Measurements from ENCODE around the gene CTNNA2. TPM values are rescaled to one million over a fixed set of nuclear protein-coding genes. Genes with fewer than 3 reads are reported as not detected.

Gene CTNNA2
- total RNA-seq, 1 donor from 2014 or later, result not detected

DNA sequence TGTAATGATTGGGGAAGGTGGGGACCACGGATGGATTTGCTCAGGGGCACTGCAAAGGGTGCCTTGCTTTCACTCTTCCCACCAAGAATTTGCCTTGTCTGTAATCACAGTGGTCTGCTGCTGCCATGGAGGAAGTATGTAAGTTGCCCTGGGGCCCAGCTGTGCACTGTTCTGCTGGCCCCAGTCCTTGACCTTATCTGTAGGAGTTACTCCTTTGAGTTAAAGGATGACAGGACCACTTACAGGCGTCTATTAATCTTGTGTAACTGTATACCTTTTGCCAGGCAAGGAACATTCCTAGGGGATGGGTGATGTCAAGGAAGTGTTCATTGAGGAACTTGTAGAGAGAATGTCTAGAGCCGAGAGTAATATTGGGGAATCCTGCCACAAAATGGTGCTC lies 1004.5 kb downstream of the CTNNA2 start:
- ATAC-seq, result no peak

DNA sequence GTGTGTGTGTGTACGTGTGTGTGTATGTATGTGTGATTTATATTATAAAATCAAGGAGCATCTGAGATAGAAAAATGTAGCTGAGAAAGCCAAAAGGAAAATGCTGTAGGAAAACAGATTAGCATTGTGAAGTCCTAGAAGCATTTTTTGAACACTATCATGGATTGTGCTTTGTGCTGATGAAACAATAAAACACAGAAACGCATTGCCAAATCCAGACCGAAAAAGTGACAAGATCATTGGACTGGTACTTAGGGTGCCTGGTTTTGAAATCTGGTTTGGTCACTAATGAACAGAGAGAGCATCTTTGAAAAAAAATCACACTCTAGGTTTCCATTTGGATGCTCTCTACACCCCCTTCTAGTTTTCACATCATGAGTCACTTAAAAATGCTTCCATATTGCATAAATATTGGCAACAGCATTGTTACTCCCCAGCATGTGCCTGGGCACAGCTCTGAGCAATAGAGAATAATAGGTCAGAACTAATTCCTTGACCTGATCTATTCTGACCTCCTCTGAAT lies 1006.3 kb downstream of the CTNNA2 start:
- ATAC-seq, result no peak

DNA sequence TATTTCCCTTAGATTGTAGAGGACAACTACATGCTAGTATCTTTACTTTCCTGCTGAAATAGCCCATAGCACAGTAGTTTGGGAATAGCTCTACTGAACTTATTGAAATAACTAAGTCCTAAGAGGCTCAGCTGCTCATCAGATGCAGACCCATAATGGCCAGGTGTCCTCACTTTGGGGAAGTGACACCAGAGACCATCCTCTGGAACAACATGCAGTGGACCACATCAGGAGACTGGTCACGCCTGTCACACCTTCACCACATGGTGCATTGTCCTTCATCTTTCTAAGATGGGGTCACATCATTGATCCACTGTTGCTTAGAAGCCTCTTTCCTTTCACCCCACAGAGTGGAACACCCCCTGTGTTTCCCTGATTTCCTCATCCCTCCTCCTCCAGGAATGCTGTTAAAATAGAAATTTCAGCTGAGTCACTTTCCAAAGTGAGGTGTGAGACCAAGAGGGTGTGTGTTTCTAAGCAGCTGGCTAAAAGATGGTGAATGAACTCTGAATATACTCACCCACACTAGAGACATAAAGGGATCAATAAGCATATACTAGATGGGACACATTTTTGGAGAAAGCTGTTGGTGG lies 1006.9 kb downstream of the CTNNA2 start:
- no peak for ATAC-seq

DNA sequence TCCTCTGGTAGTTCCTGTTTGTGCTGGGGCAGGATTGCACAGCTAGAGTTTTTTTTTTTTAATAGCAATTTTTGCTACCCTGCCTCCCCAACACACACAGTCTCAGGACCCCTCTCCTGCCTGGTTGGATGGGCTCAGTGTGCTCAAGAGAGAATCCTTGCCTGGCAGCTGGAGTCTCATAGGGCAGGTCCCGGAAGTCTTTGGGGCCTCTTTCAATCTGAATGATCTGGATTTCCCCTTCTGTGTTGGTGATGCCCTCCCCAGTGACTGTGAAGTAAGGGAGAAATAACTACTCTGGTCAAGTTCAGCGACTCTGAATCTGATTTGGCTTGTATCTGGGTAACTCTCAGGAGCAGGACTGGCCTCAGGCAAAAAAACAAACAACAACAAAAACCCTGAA lies 1012.3 kb downstream of the CTNNA2 start:
- no peak for ATAC-seq

DNA sequence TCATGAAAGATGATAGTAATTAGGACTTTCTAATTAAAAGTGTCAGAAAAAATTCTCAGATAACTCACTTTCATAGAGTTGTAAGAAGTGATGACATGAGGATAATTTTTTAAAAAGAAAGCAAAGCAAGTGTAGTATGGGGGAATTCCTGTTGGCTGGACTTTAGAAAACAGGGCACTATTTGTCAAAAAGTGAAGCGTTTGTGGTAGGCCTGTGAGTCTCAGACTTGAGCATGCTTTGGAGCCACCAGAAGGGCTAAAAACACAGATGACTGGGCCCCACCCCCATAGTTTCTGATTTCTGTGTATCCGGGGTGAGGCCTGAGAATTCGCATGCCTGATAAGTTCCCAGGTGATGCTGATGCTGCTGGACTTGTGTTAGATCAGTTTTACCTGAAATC lies 1014.3 kb downstream of the CTNNA2 start:
- no peak for ATAC-seq

DNA sequence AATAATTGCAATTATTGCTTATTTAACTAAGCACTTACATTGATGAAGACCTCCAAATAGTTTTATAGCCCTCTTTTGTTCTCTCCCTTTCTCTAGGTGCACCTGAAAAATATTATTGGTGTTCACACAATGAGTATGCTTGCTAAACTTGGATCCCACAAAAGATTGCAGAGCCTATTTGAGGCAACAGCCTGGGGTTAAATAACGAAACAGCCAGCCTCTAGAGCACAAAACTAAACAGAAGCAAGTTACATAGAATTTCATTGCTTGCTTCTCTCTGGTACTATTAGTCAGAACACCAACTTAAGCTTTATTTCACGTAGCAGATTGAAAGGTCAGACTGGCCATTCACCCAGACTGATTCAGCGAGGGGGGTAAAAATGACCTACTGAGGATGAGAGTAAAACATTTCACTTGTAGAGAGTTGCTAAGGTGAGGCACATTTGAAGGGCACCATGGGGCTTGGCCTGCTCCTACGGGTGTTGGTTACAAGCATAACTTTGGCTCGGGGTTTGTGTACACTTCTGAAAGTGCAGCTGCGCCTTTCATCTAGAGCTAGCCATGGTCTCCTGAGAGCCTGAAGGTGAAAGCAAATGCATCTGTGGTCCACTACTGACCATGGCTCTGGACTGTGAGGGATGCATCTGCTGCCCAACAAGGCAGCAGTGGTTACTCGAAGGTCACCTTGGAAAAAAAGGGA lies 1016.8 kb downstream of the CTNNA2 start:
- no peak for ATAC-seq

DNA sequence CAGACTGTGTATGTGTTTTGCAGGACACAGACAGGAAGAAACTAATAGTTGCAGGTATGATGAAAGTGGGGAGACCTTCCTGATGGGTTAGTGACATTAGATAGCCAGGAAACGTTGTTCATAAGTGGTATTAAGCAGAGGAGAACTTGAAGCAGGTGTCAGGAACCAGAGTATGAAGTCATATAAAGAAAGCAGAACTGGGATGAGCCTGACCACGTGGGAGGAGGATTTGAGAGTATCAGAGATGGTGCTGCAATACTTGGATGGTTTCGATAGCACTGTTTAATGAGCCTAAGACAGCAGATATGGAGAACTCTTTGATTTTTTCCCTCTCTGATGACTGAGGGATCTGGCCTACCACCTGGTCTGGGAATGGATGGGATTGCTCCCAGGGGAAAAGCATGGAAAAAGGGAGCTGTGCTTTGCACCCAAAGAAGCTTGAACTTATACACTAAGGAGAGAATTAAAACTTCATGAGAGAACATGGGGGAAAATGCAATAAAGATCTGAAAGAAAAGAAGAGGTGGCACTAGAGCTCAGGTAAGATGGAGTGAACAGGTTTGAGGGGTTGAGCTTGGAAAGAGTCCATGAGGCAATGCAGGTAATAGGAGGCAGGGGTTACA lies 1017.7 kb downstream of the CTNNA2 start:
- ATAC-seq, result no peak

DNA sequence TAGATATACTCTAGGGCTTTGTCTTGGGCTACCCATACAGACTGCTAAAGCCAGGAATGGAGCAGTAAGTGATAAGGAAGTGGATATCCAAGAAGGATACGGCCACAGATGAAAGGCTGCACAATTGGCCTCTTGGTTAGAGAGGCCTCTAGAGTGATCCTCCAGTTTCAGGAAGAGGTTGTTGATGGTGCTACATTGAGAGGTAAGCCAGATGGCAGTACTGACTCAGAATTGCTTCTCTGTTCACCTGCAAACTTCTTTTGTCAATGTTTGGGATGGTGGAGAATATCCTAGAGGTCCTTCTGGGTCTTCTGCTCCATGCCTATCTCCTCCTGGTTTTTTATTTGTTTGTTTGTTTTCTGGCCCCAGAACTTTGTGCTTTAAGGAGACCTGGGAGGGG lies 1018.5 kb downstream of the CTNNA2 start:
- no peak for ATAC-seq

DNA sequence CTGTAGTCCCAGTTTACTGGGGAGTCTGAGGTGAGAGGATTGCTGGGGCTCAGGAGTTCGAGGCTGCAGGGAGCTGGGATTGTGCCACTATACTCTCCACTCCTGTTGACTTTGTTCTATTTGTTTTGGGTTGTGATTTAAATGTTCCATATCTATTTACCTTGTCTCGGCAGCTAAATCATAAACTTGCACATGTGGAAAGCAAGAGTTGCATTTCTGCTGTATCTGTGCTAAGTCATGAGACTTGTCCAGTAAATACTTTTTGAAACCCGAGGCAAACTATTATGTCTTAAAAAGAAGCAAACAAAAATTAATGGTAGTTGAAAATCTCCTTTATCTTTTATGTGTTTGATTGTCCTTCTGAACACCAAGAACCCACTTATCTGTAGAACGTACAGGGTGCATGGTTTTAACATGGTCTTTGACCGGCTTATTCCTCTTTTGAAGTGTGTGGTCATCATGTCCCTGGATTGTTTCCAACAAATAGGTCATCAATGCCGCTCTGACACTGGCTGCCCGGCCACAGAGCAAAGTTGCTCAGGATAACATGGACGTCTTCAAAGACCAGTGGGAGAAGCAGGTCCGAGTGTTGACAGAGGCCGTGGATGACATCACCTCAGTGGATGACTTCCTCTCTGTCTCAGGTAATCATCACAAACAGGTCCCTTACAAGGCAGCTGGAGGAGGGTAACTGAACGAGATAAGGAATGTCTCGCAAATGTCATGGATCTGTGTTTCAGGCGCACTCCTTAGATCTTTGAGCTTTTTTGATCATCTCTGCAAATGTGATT lies 1032.8 kb downstream of the CTNNA2 start:
- ATAC-seq, result no peak

DNA sequence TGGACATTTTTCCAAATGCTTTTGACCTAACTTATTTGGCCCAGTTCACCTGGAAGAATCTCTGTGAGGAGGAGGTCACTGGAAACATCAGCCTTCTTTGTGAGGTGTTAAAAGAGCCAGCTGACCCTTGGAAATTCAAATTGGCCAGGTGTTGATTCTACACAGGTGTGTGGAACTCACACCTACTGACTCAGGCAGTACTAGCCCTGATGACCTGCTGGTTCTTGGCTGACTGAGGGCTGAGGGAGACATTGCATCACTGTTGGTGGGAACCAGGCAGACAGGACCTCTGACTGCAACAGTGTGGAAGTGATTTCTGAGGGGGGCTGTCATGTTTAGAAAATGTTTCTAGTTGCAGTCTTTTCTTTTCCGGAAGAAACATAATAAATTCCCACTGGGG lies 1033.9 kb downstream of the CTNNA2 start:
- ATAC-seq, result no peak

DNA sequence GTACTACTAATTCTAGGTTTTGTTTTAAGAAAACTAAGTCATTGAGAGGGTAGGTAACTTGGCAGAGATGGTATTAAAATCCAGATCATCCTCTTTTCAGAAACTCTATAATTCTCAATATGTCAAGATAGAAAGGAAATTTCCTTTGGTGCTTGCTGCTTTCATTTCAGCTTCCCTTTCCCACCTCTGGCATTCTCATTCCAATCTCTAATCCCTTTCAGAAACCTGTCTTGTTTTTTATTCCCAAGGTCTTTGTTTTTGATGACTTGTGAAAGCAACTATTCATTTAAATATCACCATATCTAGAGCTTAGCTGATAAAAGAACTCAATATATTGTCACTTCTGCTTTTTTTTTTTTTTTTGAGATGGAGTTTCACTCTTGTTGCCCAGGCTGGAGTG lies 1034.5 kb downstream of the CTNNA2 start:
- ATAC-seq, result no peak

DNA sequence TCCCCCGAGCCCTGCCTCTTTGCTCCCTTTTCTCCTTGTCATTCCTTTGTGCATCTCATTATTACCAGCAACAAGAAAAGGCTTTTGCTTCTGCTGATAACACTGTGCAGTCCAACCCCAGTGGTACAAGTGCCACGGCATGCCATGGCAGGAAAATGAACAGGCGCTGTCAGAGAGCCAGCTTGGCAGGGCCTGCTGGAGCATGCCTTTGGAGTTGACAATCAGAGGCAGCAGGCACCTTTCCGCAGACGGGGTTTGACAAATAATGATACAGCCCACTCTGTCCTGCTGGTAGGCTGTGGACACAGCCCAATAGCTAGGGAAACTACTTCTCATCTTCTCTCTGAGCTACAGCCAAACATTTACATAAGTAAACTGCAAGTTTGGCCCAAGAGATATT lies 1035.6 kb downstream of the CTNNA2 start:
- no peak for ATAC-seq

DNA sequence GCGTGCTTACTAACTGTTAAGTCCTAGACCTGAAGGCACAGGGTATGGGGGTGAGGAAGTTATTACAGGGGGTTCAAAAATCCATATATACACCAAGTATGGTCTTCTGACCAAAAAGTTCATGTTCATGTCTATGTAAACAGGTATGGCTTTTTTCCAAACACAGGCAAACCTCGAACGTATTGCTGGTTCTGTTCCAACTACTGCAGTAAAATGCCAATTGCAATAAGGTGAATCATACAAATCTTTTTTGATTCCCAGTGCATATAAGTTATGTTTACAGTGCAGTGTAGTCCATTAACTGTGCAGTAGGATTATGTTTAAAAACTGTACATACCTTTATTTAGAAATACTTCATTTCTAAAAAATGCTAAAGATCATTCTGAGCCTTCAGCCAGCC lies 1037.0 kb downstream of the CTNNA2 start:
- ATAC-seq, result no peak

DNA sequence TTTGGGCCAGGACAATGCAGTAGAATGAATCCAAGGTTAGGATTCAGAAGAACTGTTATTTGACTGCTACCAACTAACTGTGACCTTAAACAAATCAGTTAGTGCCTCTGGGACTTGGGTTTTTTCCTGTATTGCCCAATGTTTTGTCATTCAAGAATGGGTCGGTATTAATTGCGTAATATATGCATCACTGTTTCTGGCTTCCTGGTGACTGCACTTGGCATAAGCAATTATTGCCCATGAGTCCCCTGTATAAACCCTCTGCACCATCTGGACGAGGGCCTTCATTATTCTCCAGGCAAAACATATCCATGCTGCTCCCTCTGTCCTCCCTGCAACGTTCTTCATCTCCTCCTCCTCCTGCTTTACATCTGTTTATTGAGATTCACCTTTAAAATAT lies 1047.5 kb downstream of the CTNNA2 start:
- no peak for ATAC-seq

DNA sequence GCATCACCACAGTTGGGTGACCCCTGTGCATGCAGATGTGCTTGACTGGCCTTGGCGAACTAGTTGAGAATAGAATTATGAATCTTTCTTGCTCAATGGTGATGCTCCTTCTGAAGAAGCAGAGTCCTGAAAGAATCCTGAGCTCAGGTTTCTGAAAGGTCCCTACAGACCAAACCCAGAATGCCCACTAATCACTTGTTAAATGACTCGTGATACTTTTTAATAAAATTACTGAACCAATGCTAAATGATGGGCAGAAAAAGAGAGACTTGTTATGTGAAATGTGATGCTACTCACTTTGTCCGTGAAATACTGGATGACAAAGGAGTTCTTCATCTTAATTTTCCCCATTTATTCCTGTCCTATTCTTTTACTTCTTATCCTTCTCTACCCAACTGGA lies 1055.2 kb downstream of the CTNNA2 start:
- no peak for ATAC-seq

DNA sequence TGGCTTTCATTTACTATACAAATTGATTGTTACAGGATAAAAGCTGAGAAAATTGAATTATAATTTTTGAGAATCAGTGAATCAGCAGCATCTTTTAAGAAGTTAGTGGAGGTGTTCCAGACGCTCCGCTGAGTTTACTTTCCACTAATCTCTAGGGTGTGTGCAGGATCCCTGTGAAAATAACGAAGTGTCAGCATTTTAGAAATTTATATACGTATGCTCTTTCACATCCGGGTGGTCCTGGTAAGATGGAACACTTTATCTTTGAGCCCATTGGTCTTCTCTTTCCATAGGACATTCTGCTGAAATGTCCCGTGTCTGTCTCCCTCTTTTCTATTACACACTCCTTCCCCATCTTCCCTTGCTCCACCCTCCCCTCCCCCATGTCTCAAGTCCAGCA lies 1060.3 kb downstream of the CTNNA2 start:
- no peak for ATAC-seq

DNA sequence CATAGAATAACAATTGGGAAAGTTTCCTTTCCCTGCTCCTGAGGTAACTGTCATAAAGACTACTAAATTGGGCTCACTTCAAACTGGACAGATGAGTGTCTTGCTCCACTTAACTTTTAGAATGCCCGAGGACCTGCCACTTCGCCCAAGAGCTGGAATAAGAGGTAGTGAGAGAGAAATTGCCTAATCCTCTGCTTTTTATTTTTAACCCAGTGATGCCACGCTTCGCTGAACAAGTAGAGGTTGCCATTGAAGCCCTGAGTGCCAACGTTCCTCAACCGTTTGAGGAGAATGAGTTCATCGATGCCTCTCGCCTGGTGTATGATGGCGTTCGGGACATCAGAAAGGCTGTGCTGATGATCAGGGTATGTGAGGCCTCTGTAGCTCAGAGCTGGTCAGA lies 1061.1 kb downstream of the CTNNA2 start:
- ATAC-seq, result no peak

DNA sequence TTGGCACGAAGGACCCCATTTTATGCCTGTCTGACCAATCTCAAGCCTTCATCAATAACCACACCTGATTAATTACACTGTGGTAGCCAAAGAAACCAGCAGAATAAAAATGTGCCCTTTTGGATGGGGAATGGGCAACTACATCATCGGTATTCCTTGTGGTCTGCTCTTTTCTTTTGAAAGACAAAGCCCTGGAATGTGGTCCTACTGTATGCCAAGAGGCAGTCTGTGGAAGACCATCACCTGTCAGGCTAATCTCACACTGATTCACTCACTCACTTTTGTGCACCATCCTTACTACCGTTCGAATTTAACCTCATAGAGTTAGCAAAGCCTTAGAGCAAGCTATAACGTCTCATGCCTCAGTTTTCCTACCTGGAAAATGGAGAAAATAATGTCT lies 1066.9 kb downstream of the CTNNA2 start:
- no peak for ATAC-seq

DNA sequence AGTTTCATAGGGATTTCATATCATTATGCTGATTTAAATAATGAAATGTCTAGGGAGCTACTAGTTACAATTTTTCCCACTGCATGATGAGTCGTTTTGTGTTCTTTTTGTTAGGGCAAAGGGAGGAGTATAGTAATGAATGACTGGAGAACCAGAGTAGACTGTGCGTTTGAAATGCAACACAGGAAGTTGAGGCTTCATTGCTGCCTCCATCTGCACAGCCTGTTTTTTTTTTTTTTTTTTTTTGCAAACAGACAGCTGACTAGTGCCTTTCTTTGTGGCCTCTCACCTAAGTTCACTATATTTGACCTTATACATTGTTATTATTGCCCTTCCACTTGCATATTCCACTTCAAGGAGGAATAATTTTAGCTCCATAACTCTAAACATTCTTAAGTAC lies 1078.4 kb downstream of the CTNNA2 start:
- ATAC-seq, result no peak

DNA sequence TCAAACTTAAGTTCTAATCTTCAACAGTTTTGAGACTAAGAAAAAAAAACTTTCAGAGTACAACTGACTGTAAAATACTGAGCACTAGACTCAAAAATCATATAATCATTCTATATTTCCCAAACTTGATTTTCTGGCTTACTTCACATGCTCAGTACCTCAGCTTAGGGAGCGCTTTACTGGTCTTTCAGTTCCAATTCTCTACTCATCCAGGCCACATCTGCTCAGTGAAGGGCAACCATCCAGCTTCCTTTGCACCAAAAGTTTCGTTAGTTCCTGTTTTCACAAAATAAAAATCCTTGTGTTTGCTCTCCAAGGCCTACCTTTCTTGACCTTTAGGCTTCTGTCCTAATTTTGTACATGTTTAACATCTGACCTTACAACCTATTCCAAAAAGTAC lies 1079.3 kb downstream of the CTNNA2 start:
- ATAC-seq, result no peak

DNA sequence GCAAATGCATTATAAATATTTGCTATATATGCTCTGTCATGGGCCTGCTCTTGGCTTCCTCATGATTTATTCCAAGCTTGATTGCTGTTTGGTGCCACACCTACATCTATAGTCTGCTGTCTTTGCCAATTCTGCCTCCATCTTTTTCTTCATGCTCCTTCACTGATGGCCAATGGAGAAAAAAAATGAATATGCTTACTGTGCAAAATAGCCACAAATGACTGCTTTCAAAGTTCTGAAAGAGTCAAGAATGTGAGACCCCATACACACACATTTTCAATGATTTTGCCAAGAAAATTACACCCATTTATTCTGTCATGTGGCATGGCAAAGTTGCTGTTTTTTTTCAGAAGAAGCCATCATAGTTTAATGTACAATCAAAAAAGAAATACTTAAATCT lies 1097.3 kb downstream of the CTNNA2 start:
- ATAC-seq, result no peak

DNA sequence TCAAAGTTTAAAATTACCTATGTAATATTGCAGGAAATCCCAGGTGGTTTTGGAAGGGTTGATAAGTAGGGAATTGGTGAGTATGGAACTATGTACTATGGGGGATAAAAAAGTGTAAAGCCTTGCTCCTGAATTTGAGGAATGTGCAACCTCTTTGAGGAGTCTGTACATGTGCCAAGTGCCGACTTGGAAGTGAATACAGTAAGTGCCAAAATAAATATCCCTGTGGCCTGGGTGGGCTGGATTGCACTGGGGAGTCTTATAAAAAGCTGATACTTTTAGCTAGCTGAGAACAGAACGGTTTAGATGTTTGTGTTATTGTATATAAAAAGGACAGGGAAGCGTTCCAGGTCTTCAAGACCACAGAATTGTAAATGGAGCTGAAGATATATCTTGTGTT lies 1108.8 kb downstream of the CTNNA2 start:
- ATAC-seq, result no peak

DNA sequence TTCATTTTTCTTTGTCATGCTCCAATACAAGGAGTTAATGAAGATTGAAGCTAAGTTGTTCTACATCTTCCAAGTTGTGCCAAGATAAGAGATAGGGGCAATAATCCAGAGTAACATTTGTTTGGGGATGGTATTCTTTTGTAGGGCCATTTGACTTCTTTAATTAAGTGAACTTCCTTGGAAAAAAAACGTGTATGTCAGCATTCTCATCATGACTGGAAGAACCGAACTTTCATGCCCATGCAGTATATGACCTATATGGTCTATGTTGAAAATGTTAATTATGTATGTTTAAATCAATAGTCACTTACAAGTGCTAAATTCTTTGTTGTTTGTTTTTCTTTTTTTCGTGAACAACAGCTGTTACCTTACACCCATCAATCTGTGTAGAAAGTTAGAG lies 1111.2 kb downstream of the CTNNA2 start:
- ATAC-seq, result no peak
